RWPE2 (cell line): ENCODE results near the gene GET3.

ENCODE experiments used
- ATAC-seq: fragments of 200-7000 bp; cut with Tn5 transposase; 3 replicates; pipeline ENCODE4 v1.9.1; 2021; ENCODE audit warnings: low read depth
- DNase-seq: peaks from one replicate; pipeline ENCODE4 v3.0.0-alpha.2; 2020; ENCODE audit warnings: low spot score
- H3K27ac ChIP-seq: fragments of 450-650 bp; 2 replicates; pipeline ENCODE4 v1.5.1; 2017; ENCODE audit warnings: mild to moderate bottlenecking; ENCODE audit not compliant: poor library complexity, severe bottlenecking
- H3K27me3 ChIP-seq: fragments of 250-450 bp; sonication (Bioruptor Pico); 2 replicates; pipeline ENCODE4 v1.5.1; 2021; ENCODE audit warnings: mild to moderate bottlenecking, moderate library complexity; ENCODE audit not compliant: insufficient read depth, poor library complexity, severe bottlenecking
- H3K36me3 ChIP-seq: fragments of 250-450 bp; sonication (Bioruptor Pico); 2 replicates; pipeline ENCODE4 v1.5.1; 2020; ENCODE audit warnings: low read depth, mild to moderate bottlenecking, moderate library complexity
- H3K4me1 ChIP-seq: fragments of 250-450 bp; sonication (Bioruptor Pico); 2 replicates; pipeline ENCODE4 v1.5.1; 2021; ENCODE audit warnings: mild to moderate bottlenecking, moderate library complexity; ENCODE audit not compliant: insufficient read depth, poor library complexity, severe bottlenecking
- H3K4me3 ChIP-seq: fragments of 250-450 bp; sonication (Bioruptor Pico); 2 replicates; pipeline ENCODE4 v1.5.1; 2021; ENCODE audit warnings: mild to moderate bottlenecking, moderate library complexity; ENCODE audit not compliant: severe bottlenecking
- H3K9me3 ChIP-seq: fragments of 250-450 bp; sonication (Bioruptor Pico); 2 replicates; pipeline ENCODE4 v1.5.1; 2021; ENCODE audit warnings: mild to moderate bottlenecking, moderate library complexity; ENCODE audit not compliant: severe bottlenecking
- CTCF ChIP-seq: fragments of 450-650 bp; IDR thresholded peaks from one replicate; pipeline ENCODE4 v1.5.1; 2017; ENCODE audit warnings: mild to moderate bottlenecking, moderate library complexity; ENCODE audit not compliant: poor library complexity, severe bottlenecking

The GET3 gene

GRCh38 chr19:12698138-12698537, 39.2 kb upstream of the GET3 start:
- Histone ChIP-seq H3K36me3 (peaks cover 33% of the 10 kb centered on the region), H3K27ac (no peak overlapping the region), H3K9me3 (no peaks in the 10 kb centered on the region), H3K4me3 (no peak overlapping the region), H3K4me1 (no peaks in the 10 kb centered on the region), H3K27me3 (no peaks in the 10 kb centered on the region)
- no peak for ATAC-seq
- no peak for DNase-seq
- no peak for TF ChIP-seq CTCF

- peaks cover 68% of the 10 kb centered on the region for H3K36me3 ChIP-seq
These were observed 35.6 kb upstream of the GET3 start for GRCh38 chr19:12701596-12702282.

GRCh38 chr19:12703046-12703445, 34.3 kb upstream of the GET3 start:
- no peaks in the 10 kb centered on the region for H3K4me1 ChIP-seq
- ATAC-seq, result peak; percentile 26; the same call in 1 of the 3 replicates
- H3K27me3 ChIP-seq, result no peaks in the 10 kb centered on the region
- TF ChIP-seq CTCF, result no peak
- no peaks in the 10 kb centered on the region for H3K9me3 ChIP-seq
- no peak overlapping the region for H3K27ac ChIP-seq
- no peak for DNase-seq
- H3K36me3 ChIP-seq, result peaks cover 80% of the 10 kb centered on the region
- H3K4me3 ChIP-seq, result no peak overlapping the region

More at GRCh38 chr19:12701596-12702282, 35.6 kb upstream of the GET3 start:
- ATAC-seq (no peak), DNase-seq (no peak)
- no peaks in the 10 kb centered on the region for H3K4me1 ChIP-seq
- H3K9me3 ChIP-seq, result no peaks in the 10 kb centered on the region
- no peak for TF ChIP-seq CTCF
- H3K27ac ChIP-seq, result no peak overlapping the region
- H3K27me3 ChIP-seq, result no peaks in the 10 kb centered on the region
- no peak overlapping the region for H3K4me3 ChIP-seq

GRCh38 chr19:12705169-12705568, 32.1 kb upstream of the GET3 start:
- no peak overlapping the region for H3K27ac ChIP-seq
- H3K36me3 ChIP-seq, result peaks cover 92% of the 10 kb centered on the region
- H3K27me3 ChIP-seq, result no peaks in the 10 kb centered on the region
- no peak for TF ChIP-seq CTCF
- DNase-seq (no peak), ATAC-seq (no peak)
- H3K9me3 ChIP-seq, result no peaks in the 10 kb centered on the region
- no peaks in the 10 kb centered on the region for H3K4me1 ChIP-seq
- H3K4me3 ChIP-seq, result no peak overlapping the region

- DNase-seq, result no peak
- Histone ChIP-seq H3K27ac (no peak overlapping the region), H3K9me3 (no peaks in the 10 kb centered on the region), H3K27me3 (no peaks in the 10 kb centered on the region), H3K36me3 (peaks cover 97% of the 10 kb centered on the region), H3K4me1 (no peaks in the 10 kb centered on the region), H3K4me3 (no peak overlapping the region)
- no peak for ATAC-seq
- TF ChIP-seq CTCF, result no peak
These were observed 31.5 kb upstream of the GET3 start for GRCh38 chr19:12705654-12706331.
